ENCODE results near the gene DOK1. TPM values are rescaled to one million over a fixed set of nuclear protein-coding genes. Genes with fewer than 3 reads are reported as not detected.

Gene DOK1
- total RNA-seq, 4 donors from 2014 or later, result 11.9 to 26.5 (median 19.3) TPM

GRCh38 chr2:74556159-74556558 is 1.6 kb downstream of the DOK1 start:
- 81% methylated on average over 13 of the region's 14 CpGs for WGBS
- H3K4me3 ChIP-seq, result peak overlapping the region in 3 of 4 donors; percentile 78 to 87 (median 82)
- peaks cover 0 to 11% (median 7%) of the 10 kb centered on the region in 4 donors for H3K36me3 ChIP-seq
- TF ChIP-seq POLR2A (IDR thresholded peaks at IDR 0.05; ENCODE audit: low read depth) (no peak), POLR2AphosphoS5 (IDR thresholded peaks at IDR 0.05) (no peak), EP300 (IDR thresholded peaks at IDR 0.05) (no peak)
- TF ChIP-seq, protein P1, sequence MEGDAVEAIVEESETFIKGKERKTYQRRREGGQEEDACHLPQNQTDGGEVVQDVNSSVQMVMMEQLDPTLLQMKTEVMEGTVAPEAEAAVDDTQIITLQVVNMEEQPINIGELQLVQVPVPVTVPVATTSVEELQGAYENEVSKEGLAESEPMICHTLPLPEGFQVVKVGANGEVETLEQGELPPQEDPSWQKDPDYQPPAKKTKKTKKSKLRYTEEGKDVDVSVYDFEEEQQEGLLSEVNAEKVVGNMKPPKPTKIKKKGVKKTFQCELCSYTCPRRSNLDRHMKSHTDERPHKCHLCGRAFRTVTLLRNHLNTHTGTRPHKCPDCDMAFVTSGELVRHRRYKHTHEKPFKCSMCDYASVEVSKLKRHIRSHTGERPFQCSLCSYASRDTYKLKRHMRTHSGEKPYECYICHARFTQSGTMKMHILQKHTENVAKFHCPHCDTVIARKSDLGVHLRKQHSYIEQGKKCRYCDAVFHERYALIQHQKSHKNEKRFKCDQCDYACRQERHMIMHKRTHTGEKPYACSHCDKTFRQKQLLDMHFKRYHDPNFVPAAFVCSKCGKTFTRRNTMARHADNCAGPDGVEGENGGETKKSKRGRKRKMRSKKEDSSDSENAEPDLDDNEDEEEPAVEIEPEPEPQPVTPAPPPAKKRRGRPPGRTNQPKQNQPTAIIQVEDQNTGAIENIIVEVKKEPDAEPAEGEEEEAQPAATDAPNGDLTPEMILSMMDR (IDR thresholded peaks at IDR 0.05), result no peak
- peaks cover 7 to 36% (median 29%) of the 10 kb centered on the region in 4 donors for H3K4me1 ChIP-seq
- no peaks in the 10 kb centered on the region for H3K9me3 ChIP-seq
- peak overlapping the region in 1 of 4 donors; percentile 93 for H3K27ac ChIP-seq (replicated peaks in 1 of 4)
- intact Hi-C loops (cut with DNase I), result no loop called here
- DNase-seq (ENCODE audit: extremely low spot score), result no peak
- peaks cover 0 to 10% (median 0%) of the 10 kb centered on the region in 4 donors for H3K27me3 ChIP-seq

DNA sequence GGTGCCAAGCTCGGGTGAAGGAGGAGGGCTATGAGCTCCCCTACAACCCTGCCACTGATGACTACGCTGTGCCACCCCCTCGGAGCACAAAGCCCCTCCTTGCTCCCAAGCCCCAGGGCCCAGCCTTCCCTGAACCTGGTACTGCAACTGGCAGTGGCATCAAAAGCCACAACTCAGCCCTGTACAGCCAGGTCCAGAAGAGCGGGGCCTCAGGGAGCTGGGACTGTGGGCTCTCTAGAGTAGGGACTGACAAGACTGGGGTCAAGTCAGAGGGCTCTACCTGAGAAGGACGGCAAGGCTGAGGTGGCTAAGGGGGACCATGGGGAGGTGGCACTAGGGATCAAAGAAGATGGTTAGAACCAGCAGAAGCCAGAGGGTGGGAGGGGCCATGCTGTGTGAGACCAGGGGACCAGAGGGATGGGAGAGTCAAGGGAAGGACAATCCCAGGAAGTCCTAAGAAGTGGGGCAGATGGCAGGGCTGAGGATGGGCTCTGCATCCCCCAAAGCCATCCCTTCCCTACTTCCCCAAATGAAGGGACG is 2.4 kb downstream of the DOK1 start:
- Histone ChIP-seq H3K4me3 (no peak overlapping the region), H3K4me1 (peaks cover 7 to 36% (median 29%) of the 10 kb centered on the region in 4 donors), H3K27ac (replicated peaks in 1 of 4) (no peak overlapping the region), H3K36me3 (peaks cover 0 to 11% (median 7%) of the 10 kb centered on the region in 4 donors), H3K27me3 (peaks cover 0 to 10% (median 0%) of the 10 kb centered on the region in 4 donors), H3K9me3 (no peaks in the 10 kb centered on the region)
- TF ChIP-seq, protein P1 (IDR thresholded peaks at IDR 0.05), result no peak
- TF ChIP-seq POLR2AphosphoS5 (IDR thresholded peaks at IDR 0.05) (no peak), POLR2A (IDR thresholded peaks at IDR 0.05; ENCODE audit: low read depth) (no peak), EP300 (IDR thresholded peaks at IDR 0.05) (no peak)
- WGBS, result 93% methylated on average over 5 of the region's 6 CpGs
- no peak for DNase-seq (ENCODE audit: extremely low spot score)
- intact Hi-C loops (cut with DNase I), result no loop called here

- DNase-seq (ENCODE audit: extremely low spot score), result no peak
- 64% methylated on average over 7 of the region's 7 CpGs for WGBS
- Histone ChIP-seq H3K4me3 (no peak overlapping the region), H3K4me1 (peaks cover 7 to 21% (median 19%) of the 10 kb centered on the region in 4 donors), H3K27me3 (peaks cover 0 to 22% (median 0%) of the 10 kb centered on the region in 4 donors), H3K9me3 (no peaks in the 10 kb centered on the region), H3K27ac (replicated peaks in 1 of 4) (no peak overlapping the region), H3K36me3 (peaks cover 0 to 11% (median 7%) of the 10 kb centered on the region in 4 donors)
- intact Hi-C loops (cut with DNase I), result no loop called here
- TF ChIP-seq, protein P1 (IDR thresholded peaks at IDR 0.05), result no peak
- TF ChIP-seq POLR2A (IDR thresholded peaks at IDR 0.05; ENCODE audit: low read depth), result no peak
- no peak for TF ChIP-seq POLR2AphosphoS5 (IDR thresholded peaks at IDR 0.05)
- no peak for TF ChIP-seq EP300 (IDR thresholded peaks at IDR 0.05)
Measured at GRCh38 chr2:74558284-74559230, 4.0 kb downstream of the DOK1 start.

DNA sequence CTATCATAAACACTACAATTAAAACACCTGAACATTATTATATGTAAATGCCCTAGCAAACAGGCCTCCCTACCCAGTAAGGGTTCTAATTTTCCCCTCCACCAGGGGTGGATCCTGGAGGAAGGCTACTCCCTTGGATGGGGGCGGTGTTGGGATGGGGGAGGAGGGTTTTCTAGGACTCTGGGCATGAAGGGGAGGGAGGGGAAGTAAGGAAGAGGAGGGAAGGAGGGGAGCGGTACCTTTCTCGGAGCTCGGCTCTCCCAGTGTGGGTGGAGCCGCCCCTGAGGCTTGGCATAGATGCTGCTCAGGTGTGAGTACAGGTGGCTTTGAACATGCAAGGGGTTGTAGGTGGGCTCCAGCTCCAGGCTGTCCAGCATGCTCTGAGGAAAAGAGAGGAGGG is 5.4 kb downstream of the DOK1 start:
- Histone ChIP-seq H3K9me3 (no peaks in the 10 kb centered on the region), H3K4me3 (no peak overlapping the region), H3K36me3 (peaks cover 0 to 11% (median 7%) of the 10 kb centered on the region in 4 donors), H3K4me1 (peaks cover 7 to 11% (median 11%) of the 10 kb centered on the region in 4 donors), H3K27ac (replicated peaks in 1 of 4) (no peak overlapping the region), H3K27me3 (peaks cover 0 to 29% (median 0%) of the 10 kb centered on the region in 4 donors)
- WGBS, result 36% methylated on average over 5 of the region's 5 CpGs
- no peak for DNase-seq (ENCODE audit: extremely low spot score)
- TF ChIP-seq POLR2A (IDR thresholded peaks at IDR 0.05; ENCODE audit: low read depth) (no peak), POLR2AphosphoS5 (IDR thresholded peaks at IDR 0.05) (no peak), EP300 (IDR thresholded peaks at IDR 0.05) (no peak)
- TF ChIP-seq, protein P1 (IDR thresholded peaks at IDR 0.05), result no peak
- intact Hi-C loops (cut with DNase I), result no loop called here

Data from esophagus muscularis mucosa (tissue), 4 donors.